GM19043 (cell line): ENCODE measurements around the gene ELMO3.
A peak's percentile ranks its signal among the peaks of the same experiment; 100 is the strongest.

Experiments used
- ATAC-seq: cut with Tn5 transposase; IDR thresholded peaks from one replicate; pipeline ENCODE4 v1.9.1; 2021; ENCODE audit warnings: low read depth; ENCODE audit not compliant: unreplicated experiment

Gene ELMO3

DNA sequence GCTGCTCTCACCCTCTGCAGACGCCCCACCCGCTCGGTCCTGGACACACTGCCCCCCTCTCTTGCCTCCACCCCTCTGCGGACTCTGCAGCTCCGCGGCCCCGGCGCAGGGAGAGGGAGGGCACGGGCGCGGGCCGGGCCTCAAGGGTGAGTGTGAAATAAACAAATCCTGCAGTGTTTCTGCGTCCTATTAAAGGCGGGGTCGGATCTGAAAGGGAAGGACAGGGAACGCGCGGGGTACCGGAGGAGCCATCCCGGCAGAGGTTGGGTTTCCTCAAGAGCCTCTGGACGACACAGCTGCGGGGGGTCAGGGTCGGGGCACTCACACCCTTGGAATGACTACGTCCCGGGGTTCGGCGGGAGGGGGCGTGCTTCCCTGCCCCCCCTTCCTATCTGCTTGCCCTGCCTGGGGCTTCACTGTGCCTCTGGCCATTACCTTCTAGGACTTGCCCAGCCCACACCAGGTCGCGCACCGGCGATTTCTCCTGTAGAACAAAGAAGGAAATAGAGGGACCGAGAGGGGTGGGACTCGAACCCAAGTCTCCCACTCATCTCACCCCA lies 34.9 kb upstream of the ELMO3 start:
- ATAC-seq, result no peak

DNA sequence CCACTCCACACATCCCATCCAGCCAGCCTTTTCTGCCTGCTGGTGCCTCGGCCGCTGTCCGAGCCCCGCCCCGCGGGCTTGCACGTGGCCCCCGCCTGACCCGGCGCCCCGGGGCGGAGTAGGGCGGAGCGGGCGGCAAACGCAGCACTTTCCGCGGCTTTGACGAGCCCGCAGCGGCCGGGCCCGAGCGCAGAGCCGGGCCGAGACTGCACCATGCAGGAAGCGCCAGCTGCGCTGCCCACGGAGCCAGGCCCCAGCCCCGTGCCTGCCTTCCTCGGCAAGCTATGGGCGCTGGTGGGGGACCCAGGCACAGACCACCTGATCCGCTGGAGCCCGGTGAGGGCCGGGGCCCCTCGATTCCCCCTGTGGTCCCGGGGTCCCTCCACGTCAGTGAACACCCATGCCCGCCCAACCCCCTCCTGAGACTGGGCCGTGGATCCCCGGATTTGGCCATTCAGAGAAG lies 34.3 kb upstream of the ELMO3 start, which contains the start of gene HSF4:
TSS of gene HSF4 (plus strand) at position 147 of the 463 bp plus-strand sequence. CDS start at position 214, 67 bp downstream.
- no peak for ATAC-seq

DNA sequence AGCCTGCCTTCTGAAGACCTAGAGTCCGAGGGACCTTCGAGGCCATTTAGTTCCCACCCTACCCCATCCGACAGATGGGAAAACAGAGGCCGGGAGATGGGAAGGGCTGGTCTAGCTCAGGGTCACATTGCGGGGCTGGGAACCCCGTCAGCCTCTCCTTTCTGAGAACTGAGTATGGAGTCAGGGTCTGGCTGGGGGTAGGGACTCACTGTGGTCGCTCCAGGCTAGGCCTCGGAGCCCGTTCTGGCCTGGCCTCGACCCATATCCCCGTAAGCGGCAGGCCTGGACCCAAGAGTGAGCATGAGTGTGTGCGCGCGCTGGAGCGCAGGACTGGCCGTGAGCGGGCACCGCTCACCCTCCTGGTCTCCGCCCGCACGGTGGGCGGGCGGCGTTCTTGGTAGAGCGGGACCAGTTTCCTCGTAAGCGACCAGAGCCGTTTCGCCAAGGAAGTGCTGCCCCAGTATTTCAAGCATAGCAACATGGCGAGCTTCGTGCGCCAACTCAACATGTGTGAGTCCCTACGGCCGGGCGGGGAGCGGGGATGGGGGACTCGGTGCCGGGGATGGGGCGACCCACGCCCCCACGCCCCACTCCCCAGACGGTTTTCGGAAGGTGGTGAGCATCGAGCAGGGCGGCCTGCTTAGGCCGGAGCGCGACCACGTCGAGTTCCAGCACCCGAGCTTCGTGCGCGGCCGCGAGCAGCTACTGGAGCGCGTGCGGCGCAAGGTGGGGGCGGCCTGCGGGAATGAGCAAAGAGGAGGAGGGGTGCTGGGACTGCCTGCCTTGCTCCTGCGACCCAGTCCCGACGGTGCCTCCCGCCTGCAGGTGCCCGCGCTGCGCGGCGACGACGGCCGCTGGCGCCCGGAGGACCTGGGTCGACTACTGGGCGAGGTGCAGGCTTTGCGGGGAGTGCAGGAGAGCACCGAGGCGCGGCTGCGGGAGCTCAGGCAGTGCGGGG lies 33.5 kb upstream of the ELMO3 start:
- no peak for ATAC-seq

DNA sequence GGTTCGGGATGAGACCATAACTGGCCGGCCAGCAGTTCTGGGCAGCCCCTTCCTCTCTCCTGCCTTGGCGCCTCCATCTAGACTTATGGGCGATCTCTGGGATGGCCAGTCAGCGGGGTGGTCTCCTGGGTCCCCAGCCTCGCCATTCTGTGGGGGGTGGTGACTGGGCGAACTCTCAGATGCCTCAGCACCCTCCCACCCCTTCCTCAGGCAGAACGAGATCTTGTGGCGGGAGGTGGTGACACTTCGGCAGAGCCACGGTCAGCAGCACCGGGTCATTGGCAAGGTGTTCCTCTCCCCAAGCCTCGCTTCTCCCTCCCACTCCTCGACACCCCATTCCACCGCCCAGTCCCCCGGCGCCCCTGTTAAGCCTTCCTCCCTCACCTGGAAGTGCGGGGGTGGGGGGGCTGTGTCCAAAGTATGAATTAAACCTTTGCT lies 32.8 kb upstream of the ELMO3 start:
- no peak for ATAC-seq

DNA sequence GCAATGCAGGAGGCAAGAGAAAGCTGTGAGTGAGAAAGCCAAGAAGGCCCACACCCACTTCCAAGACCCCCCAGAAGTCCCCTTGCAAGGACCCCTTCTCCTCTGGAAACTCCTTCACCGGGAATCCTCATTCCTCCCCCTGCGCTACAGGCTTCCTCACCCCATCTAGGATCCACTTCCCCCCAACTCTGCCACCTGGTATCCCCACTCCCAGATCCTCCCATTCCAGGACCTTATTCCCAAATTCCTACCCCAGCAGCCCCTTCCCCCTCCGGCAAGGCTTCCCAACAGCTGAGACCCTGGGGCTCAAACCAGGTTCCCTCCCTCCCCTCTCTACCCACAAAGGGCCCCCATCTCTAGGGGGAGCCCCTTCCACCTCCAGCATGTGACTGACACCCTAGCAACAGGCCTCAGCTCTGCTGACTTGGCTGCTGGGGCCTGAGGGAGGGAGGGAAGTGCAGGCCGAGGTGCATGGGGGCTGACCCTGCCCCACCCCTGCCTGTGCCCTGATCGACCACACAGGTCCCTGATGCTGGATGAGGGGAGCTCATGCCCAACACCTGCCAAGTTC lies 32.2 kb upstream of the ELMO3 start:
- no peak for ATAC-seq

DNA sequence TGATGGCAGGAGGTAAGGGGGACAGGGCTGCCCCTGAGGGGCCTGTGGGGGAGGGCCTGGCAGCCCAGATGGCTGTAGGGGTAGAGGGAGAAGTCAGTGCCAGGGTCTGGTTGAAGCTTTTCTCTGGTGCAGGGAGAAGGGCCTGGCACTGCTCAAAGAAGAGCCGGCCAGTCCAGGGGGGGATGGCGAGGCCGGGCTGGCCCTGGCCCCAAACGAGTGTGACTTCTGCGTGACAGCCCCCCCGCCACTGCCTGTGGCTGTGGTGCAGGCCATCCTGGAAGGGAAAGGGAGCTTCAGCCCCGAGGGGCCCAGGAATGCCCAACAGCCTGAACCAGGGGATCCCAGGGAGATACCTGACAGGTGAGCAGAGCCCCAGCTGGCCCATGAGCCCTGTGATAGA lies 31.3 kb upstream of the ELMO3 start:
- no peak for ATAC-seq

DNA sequence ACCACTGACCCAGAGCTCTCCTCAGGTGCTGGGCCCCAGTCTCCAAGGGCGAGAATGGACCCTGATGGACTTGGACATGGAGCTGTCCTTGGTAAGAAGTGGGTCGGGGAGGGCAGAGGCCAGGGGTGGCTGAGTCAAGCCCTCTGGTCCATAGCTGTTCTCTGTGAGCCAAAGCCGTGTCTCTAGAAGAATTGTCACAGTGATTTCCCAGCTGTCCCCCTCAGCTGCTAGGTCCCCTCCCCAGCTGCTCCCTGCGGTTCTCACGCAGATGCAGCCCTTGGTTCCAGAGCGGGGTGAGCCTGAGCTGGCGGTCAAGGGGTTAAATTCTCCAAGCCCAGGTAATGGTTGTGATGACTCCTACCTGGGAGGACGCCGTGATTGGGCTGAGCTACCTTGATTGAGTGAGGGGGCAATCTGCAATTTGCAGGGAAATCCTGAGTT lies 29.9 kb upstream of the ELMO3 start:
- no peak for ATAC-seq

DNA sequence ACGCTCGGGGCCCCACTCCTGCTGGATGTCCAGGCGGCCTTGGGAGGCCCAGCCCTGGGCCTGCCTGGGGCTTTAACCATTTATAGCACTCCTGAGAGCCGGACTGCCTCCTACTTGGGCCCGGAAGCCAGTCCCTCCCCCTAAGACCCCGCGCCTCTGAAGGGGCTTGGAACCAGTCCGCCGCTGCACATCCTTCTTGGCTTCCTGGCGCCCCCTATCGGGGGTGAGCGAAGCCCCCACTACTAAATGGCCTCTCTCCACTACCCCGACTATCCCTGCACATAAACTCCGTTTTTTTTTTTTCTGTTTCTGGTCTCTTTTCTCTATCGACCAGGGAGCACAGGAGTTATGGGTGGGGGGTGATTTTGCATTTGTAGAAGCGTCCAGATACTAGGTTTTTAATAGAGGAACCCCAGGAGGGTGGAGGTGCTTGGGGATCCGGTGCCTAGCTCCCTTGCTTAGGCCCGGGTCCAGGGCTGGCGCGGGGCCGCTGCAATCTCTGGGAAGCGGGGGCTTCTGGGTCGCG lies 29.2 kb upstream of the ELMO3 start:
- no peak for ATAC-seq

DNA sequence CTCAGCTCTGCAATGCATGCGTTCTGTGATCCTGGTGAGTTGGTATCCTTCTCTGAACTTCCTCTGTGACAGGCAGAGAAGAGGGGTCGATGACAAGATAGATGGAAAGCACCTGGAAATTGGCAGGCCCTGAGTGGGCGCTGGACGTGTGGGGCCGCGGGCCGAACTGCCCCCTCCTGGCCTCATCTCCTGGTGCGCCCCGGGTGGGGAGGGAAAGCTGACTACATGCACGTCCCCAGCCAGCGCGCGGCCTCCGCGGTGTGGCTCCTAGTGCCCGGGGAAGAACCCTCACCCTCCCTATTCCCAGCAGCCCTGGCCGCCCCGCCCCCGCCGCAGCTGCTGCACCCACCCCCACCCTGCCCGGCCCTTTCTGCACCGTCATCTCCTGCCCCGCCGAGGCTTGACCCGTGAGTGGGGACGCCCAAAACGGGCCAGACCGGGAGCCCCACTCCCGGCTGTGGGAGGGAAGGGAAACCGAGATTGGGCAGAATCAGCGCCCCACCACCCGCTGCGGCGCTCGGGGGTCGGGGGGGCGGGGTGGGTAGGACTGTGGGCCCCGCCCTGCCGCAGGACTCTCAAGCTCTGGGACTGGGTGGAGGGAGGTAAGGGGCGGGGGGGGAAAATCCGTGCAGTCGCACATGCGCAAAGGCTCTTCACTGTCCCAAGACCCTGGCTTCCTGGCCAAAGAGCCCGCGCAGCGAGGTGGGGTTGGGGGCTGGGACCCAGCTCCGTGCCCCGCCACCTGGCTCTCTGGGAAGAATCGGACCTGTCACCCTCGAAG lies 28.6 kb upstream of the ELMO3 start, which contains the start of gene NOL3:
TSS of gene NOL3 (plus strand) at position 371 of the 781 bp plus-strand sequence.
- ATAC-seq, result peak; percentile 32

DNA sequence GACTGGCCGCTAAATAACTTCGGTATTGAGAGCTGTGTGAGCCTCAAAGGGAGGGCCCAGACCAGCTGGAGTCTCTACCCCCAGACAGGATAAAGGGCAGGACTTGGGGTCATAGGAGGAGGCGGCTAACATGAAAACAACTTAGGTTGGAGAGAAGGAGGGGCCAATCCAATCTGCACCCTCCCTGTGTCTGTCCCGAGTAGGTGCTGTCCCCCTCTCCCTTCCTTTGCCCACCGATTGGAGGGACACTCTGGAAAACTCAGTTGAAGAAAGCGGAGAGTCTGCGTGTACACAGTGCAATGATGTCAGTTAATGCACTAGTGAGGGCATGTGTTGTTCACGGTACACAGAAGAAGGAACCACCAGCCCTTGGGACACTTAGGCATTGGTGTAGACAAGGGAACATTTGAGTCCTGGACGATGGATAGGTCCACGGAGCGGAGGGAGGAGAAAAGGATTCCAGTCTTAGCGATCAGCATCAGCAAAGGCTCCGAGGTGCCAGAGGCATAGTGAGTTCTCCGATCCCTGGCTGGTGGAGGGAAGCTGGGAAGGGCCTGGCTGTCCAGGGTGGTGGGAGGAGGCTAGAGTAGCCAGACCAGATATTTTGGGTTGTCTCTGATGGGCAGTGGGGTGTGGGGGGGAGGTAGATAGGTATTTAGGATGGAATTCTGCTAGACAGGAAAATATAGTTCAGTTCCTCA lies 27.8 kb upstream of the ELMO3 start:
- no peak for ATAC-seq

DNA sequence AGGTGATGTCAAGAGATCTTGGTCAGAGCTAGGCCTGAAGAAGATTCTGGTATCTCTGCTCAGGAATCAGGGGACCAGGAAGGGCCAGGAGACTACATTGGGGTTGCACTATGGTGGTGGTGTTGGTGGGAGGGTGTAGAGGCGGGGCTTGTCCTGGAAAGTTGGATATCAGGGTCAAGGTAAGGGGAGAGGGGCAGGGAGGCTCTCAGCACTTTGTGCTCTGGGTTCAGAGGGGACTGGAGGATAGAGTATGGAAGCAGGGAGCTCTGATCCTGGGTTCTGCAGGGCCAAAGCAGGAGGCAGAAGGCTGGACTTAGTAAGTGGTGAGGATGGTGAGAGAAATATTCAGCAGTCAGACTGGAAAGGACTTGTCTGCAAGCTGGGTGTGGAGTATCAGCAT lies 25.6 kb upstream of the ELMO3 start:
- no peak for ATAC-seq

DNA sequence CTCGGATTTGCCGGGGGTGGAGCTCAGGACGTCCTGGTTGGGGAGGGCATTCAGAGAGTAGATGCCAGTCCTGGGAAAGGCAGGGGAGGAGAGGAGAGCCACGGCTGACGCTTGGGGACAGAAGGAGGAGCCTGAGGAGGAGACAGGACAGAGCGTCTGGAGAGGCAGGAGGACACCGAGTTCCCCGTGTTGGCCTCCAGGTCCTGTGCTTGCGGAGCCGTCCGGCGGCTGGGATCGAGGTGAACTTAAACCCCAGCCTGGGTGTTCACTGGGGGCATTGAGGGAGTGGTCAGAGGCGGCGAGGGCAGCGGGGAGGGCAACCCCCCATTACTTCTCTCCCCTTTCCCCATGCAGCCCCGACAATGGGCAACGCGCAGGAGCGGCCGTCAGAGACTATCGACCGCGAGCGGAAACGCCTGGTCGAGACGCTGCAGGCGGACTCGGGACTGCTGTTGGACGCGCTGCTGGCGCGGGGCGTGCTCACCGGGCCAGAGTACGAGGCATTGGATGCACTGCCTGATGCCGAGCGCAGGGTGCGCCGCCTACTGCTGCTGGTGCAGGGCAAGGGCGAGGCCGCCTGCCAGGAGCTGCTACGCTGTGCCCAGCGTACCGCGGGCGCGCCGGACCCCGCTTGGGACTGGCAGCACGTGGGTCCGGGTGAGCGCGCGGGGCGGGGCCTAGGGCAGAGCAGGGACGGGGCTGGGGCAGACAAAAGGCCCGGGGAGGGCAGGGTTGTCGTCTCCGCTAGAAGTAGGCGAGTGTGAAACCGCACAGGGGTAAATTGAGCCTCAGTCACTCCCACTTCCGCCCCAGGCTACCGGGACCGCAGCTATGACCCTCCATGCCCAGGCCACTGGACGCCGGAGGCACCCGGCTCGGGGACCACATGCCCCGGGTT lies 24.9 kb upstream of the ELMO3 start:
- peak; percentile 40 for ATAC-seq

DNA sequence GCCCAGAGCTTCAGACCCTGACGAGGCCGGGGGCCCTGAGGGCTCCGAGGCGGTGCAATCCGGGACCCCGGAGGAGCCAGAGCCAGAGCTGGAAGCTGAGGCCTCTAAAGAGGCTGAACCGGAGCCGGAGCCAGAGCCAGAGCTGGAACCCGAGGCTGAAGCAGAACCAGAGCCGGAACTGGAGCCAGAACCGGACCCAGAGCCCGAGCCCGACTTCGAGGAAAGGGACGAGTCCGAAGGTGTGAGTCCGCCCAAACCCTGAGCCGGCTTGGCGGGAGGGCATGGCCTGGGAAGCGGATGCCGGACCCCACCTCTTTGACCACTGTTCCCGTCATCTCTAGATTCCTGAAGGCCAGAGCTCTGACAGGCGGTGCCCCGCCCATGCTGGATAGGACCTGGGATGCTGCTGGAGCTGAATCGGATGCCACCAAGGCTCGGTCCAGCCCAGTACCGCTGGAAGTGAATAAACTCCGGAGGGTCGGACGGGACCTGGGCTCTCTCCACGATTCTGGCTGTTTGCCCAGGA lies 24.2 kb upstream of the ELMO3 start:
- ATAC-seq, result no peak

DNA sequence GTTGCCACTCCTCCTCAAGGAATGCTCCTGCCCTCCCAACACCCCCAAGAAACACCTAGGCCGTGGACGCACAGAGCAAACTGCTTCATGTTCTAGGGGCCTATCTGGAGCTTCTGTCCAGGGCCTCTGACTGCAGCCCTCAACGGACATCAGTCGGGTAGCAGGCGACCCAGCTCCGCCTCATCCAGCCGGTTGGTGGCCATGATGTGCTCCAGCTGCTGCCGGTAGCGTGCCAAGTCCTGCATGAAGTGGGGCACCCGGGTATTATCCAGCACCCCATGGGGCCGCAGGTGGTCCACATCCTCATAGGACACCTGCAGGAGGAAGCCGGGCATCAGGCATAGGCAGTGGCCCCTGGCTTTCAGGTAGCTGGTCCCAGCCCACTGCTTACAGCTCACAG lies 22.3 kb upstream of the ELMO3 start:
- no peak for ATAC-seq

DNA sequence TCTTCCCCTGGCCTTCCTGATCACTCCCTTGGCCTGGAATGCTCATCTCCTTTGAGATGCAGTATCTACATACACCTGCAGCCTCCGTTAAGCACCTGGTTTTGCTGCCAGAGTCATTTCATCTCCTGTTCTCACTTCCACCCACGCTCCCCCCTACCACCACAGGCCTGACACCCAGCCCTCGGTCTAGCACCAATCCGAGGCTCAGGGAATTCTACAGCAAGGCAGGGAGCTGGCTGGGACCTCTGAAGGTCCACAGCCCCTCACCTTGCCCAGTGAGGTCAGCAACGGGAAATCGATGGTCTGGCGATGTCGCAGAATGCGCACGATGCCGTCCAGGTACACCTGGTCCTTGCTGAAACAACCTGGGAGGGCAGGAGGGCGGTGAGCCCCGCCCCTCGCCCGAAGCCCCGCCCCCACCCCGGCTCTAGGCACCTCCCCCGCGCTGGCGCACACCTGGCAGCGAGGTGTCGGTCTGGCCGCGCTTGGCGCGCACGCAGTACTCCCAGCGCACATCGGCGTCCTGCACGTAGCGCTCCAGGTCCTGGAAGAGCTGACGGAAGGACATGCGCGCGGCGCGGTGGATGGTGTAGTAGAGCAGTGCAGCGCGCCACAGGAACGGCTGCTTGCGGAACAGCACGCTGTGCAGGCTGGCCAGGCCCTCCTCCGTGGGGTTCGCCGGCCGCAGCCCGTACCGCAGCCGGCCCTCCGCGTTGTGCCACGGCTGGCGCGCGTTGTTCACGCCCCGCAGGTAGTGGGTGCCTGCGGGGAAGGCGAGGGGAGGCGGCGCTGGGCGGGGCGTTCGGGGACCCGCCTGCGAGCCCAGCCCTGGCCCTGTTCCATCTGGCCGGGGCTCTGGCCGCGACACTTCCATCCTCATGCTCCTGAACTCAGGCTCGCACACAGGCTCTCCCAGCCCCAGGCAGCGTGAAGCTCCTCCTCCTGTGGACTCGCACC lies 20.9 kb upstream of the ELMO3 start:
- ATAC-seq, result no peak

DNA sequence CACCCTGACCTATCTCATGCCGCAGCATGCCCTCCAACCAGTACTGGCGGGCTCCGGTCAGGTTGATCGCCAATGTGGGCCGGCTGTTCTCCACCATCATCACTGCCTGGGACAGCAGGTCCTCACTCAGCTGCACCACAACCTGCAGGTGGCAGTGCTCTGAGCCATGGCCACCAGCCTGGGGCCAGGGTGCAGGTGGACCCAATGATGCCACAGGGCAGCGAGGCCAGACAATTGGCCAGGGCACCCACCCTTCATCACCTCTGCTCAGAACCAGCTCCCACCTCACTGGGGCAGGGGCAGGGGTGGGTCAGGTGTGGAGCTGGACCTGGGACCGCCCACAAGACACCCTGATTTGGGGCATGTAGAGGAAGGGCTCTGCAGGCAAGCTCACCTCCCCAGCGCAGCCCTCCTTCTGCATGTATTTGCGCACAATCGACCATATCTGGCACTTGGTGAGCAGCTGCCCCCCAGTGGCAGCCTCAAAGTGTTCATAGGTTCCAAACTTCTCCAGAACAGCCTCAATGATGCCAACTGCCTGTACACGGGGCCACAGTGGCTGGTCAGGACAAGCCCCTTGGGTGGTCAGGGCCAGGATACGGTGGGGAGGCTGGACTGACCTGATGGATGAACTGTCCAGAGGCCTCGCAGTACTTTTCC lies 19.4 kb upstream of the ELMO3 start:
- ATAC-seq, result no peak

DNA sequence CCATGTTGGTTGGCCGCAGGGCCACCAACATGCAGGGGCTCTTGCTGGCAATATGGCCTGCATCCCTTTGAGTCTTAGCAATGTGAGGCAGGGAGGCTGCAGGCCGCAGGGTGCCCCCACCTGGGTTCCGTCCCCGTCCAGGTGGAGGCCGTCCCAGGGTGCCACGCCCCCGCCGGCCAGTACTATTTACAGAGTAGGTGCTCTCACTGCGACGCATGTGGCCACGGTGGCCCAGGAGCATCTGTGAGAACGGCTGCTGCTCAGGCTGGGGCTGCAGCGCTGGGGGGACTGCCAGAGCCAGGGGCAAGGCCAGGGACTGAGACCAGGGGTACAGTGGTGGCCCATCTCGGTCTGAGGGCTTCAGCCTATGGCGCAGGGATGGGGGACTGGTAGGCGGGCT lies 18.8 kb upstream of the ELMO3 start:
- no peak for ATAC-seq
